ENCODE results near the gene ARMH4.
A peak's percentile ranks its signal among the peaks of the same experiment; 100 is the strongest.
"Not testable (repeated sequence)": the region's sequence is repeated elsewhere in the genome, so short reads cannot be mapped to it uniquely, and the experiment has no call there.

The ARMH4 gene

GRCh38 chr14:58143106-58143505 lies 8.9 kb downstream of the ARMH4 start:
- DNase-seq (ENCODE audit: low read depth) = no peak

GRCh38 chr14:58141893-58142292 lies 10.1 kb downstream of the ARMH4 start:
- DNase-seq (ENCODE audit: low read depth) = no peak

- DNase-seq (ENCODE audit: low read depth) = no peak
Measured at GRCh38 chr14:58138714-58139482, 13.1 kb downstream of the ARMH4 start.

- no peak for DNase-seq (ENCODE audit: low read depth)
Measured at GRCh38 chr14:58138031-58138713, 13.8 kb downstream of the ARMH4 start.

GRCh38 chr14:58133739-58134138 lies 18.3 kb downstream of the ARMH4 start:
- no peak for DNase-seq (ENCODE audit: low read depth)

GRCh38 chr14:58131386-58131785 lies 20.6 kb downstream of the ARMH4 start:
- no peak for DNase-seq (ENCODE audit: low read depth)

- DNase-seq (ENCODE audit: low read depth) = no peak
Measured at GRCh38 chr14:58130116-58130782, 21.8 kb downstream of the ARMH4 start.

- no peak for DNase-seq (ENCODE audit: low read depth)
Measured at GRCh38 chr14:58129208-58129607, 22.8 kb downstream of the ARMH4 start.

GRCh38 chr14:58128416-58128815 lies 23.6 kb downstream of the ARMH4 start:
- no peak for DNase-seq (ENCODE audit: low read depth)

- not testable (repeated sequence) for DNase-seq (ENCODE audit: low read depth)
Measured at GRCh38 chr14:58122546-58122945, 29.5 kb downstream of the ARMH4 start.

- DNase-seq (ENCODE audit: low read depth) = no peak
Measured at GRCh38 chr14:58121530-58122186, 30.4 kb downstream of the ARMH4 start.

- no peak for DNase-seq (ENCODE audit: low read depth)
Measured at GRCh38 chr14:58119381-58119780, 32.6 kb downstream of the ARMH4 start.

- no peak for DNase-seq (ENCODE audit: low read depth)
Measured at GRCh38 chr14:58118097-58118815, 33.8 kb downstream of the ARMH4 start.

GRCh38 chr14:58109744-58110143 lies 42.3 kb downstream of the ARMH4 start:
- no peak for DNase-seq (ENCODE audit: low read depth)

- DNase-seq (ENCODE audit: low read depth) = no peak
Measured at GRCh38 chr14:58108717-58109116, 43.3 kb downstream of the ARMH4 start.

- DNase-seq (ENCODE audit: low read depth) = peak; percentile 15
Measured at GRCh38 chr14:58107947-58108552, 44.0 kb downstream of the ARMH4 start.

GRCh38 chr14:58107041-58107440 lies 45.0 kb downstream of the ARMH4 start:
- no peak for DNase-seq (ENCODE audit: low read depth)

- no peak for DNase-seq (ENCODE audit: low read depth)
Measured at GRCh38 chr14:58106446-58106845, 45.6 kb downstream of the ARMH4 start.

- DNase-seq (ENCODE audit: low read depth) = no peak
Measured at GRCh38 chr14:58104808-58105207, 47.2 kb downstream of the ARMH4 start.

- no peak for DNase-seq (ENCODE audit: low read depth)
Measured at GRCh38 chr14:58100735-58101368, 51.2 kb downstream of the ARMH4 start.

GRCh38 chr14:58099682-58100081 lies 52.3 kb downstream of the ARMH4 start:
- no peak for DNase-seq (ENCODE audit: low read depth)

Data from activated T-cell treated with anti-CD3 and anti-CD28 coated beads for 24 hours (primary cell).